ENCODE measurements around the gene DIS3L2. TPM values are rescaled to one million over a fixed set of nuclear protein-coding genes. Genes with fewer than 3 reads are reported as not detected.

The DIS3L2 gene, protein sequence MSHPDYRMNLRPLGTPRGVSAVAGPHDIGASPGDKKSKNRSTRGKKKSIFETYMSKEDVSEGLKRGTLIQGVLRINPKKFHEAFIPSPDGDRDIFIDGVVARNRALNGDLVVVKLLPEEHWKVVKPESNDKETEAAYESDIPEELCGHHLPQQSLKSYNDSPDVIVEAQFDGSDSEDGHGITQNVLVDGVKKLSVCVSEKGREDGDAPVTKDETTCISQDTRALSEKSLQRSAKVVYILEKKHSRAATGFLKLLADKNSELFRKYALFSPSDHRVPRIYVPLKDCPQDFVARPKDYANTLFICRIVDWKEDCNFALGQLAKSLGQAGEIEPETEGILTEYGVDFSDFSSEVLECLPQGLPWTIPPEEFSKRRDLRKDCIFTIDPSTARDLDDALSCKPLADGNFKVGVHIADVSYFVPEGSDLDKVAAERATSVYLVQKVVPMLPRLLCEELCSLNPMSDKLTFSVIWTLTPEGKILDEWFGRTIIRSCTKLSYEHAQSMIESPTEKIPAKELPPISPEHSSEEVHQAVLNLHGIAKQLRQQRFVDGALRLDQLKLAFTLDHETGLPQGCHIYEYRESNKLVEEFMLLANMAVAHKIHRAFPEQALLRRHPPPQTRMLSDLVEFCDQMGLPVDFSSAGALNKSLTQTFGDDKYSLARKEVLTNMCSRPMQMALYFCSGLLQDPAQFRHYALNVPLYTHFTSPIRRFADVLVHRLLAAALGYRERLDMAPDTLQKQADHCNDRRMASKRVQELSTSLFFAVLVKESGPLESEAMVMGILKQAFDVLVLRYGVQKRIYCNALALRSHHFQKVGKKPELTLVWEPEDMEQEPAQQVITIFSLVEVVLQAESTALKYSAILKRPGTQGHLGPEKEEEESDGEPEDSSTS
- total RNA-seq (2014; rRNA removed; shearing (Covaris generic)), result 21.5 and 22.9 TPM in 2 replicates
- 24.5 and 25.1 TPM in 2 replicates for polyA plus RNA-seq (2015; cell fraction: cytosol; rRNA removed)
- 51.1 and 79.1 TPM in 2 replicates for polyA plus RNA-seq (2015; cell fraction: nucleus; rRNA removed)

DNA sequence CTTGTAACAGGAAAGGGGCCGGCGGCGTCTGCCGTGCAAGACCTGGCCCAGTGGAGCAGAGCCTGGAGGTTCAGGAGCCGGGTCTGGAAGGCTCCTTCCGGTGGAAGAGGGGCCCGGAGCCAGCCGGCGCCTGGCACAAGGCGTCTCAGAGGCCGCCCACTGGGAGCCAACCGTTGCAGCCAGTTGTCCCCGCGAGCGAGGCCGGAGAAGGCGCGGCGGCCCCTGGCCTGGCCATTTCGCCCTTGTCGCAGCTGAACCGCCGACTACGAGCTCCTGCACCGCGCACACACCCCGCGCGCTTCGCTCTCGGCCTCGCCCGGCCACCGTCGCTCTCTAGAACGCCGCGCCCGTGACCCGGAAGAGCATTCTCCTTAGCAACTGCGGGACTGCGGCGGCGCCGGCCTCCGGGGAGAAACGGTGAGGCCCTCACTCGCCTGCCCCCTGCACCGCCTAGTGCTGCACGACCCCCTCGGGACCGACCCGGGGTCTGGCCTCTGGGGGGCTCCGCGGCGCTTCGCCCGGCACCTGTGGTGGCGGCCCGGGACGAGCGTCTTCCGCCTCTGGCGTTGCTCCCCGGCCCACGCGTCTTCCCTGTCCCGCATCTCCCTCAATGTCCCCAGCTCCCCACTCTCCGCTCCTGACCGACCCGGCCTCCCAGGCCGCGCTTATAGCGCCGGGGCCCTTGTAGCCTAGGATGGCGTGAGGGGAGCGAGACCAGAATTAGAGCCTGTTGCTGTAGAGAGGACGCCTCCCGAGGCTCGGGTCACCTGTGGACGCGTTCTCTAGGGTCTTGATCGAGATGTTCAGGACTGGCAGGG lies at the start of gene DIS3L2:
Gene DIS3L2, plus strand, starts transcription at position 365 of the 818 bp plus-strand sequence. CDS start 53,215 bp downstream, outside the sequence.
- DNase-seq (ENCODE audit: low read depth, low spot score), result peak; percentile 80
- in situ Hi-C loops (cut with HindIII; ENCODE audit: low pct_unique_long_range_greater_than_20kb, low sequenced_read_pairs), result no loop called here

DNA sequence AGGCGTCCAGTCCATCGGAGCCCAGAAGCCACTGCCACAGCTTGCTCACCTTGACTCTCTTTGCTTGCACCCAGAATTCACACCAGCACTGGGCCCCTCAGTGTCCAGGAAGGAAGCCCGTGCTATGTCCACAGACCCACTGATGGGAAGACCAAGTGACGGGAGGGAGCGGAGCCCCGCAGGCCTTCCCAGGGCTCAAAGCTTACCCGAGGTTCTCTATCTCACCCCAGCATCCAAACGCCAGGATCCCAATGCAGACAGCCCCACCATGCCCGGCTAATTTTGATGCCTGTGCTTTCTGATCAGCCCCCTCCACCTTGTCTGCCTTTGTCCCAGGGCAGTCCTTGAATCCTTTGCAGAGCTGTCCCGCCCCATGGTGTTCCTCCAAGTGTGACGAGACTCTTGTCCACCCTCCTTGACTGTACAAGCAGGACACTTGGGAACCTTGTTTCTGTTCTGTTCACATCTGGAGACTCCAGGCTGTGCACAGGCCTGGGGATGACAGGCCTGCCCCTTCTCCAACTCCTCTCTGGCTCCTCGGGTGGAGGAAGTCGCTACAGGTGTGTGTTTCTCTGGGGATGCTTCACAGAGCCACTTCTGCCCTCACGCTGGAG lies 47.3 kb upstream of the DIS3L2 start:
- no peak for DNase-seq (ENCODE audit: low read depth, low spot score)
- in situ Hi-C loops (cut with HindIII; ENCODE audit: low pct_unique_long_range_greater_than_20kb, low sequenced_read_pairs), result no loop called here

DNA sequence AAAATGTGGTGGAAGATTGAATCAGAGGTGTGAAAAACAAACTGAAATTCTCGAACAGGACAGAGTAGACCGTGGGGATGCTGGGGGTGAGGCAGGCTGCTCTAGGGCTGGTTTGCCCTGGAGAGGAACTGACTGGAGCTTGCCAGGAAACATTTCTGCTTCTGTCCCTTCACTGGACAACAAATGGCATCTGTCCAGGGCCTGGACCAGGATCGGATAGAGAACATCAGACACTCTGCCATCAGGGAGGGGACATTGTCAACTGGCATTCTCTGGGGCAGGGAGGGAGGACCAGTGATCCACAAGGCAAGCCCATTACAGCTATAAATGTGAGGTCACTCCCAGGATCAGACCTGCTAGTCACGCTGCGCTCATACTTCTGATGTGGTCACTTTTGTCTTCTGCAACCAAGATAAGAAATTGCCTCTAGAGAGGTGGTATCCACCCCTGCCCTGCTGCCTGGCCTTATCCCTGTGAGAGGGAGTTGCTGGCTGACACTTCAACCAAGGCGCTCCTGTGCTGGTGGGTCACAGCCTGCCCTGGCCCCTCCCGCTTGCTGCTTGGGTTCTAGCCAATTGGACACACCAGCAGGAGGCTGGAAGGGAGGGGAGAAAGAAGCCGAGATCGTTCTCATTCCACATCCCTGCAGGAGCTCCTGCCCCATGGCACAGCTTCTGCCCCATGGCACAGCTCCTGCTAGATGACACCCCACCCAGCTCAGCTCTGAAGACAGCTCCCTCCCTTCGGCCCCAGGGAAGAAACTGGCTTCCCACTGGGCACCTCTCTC lies 44.0 kb upstream of the DIS3L2 start:
- in situ Hi-C loops (cut with HindIII; ENCODE audit: low pct_unique_long_range_greater_than_20kb, low sequenced_read_pairs), result no loop called here
- DNase-seq (ENCODE audit: low read depth, low spot score), result no peak

DNA sequence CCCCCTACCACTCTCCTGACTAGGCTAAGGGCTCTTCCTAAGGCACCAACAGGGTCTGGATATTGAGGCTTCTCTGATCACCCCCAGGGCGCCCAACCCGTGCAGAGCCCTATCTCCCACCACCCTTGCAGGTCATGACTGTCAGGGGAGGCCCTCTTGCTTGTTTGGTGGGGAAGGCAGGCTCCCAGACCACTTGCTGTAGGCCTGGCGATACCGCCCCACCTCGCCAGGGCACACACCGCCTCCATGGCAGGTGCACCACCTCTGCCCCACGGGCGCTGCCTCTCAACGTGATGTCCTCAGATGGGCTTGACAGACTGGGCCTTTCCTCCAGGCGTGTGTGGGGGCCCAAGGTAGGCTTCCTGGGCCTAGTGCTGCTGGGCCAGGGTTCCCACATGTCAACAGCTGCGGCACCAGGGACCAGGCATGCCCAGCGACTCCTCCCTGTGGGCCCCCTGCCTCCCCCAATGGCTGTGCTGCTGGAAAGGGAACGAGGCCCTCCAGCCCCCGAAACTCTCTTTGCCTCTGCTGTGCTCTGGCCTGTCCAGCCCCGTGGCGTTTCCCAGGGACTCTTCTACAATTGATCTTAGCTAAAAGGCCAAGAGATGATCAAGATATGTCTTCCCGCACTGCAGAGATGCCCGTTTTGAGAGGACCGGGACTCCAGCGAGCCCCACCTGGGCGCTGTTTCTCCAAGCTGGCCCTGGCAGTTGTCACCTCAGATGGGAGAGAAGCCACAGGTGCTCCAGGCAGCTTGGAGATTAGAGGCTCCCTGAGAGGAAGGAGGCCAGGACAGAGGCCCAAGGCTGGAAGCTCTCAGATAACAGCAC lies 42.8 kb upstream of the DIS3L2 start:
- DNase-seq (ENCODE audit: low read depth, low spot score), result no peak
- in situ Hi-C loops (cut with HindIII; ENCODE audit: low pct_unique_long_range_greater_than_20kb, low sequenced_read_pairs), result no loop called here

DNA sequence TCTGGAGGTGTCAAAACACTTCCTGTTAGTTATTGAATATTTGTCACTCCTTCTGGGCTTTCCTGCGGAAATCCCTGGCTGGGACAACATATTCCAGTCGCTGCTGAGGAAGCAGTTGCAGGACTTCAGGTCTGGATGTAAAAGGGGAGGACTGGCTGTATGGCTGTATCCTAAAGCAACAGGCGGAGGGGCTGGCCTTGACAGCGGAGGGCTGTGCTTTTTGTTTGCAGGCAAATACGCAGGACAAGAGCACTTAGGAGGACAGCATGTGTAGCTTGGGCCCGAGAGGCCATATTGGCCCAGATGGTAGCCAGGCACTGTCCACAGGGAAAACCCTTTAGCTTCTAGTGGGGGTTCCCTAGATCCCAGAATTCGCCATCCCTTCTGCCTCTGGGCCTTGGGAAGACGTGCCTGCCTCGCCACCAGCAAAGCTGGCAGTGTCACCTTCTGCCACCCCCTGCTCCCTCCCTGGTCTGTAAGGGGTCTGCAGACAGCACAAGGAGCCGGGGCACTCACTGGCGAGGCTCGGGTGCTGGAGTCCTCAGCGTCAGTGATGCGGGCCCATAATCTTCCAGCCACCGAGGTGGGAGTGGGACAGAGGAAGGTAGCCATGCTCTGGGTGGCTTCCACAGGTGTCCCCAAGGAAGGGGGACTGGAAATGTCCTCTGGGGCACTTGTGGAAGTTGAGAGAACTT lies 42.0 kb upstream of the DIS3L2 start:
- no peak for DNase-seq (ENCODE audit: low read depth, low spot score)
- in situ Hi-C loops (cut with HindIII; ENCODE audit: low pct_unique_long_range_greater_than_20kb, low sequenced_read_pairs), result no loop called here

DNA sequence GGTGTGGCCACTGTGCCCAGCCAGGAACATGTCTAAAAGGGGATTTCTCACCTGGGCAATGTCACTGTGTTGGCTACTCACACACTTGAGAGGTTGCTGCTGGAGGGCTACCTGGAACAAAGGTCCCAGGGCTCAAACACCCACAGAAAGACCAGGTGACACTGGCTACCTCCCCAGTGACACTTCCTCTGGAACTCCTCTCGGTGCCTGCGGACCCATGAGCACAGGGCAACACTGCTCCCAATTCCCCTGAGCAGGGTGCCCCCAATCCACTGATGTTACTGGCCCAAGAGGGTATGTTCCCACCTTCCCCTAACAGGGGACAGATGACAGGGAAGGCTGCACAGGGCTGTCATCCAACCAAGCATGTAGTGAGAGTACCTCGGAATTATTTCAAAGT lies 41.1 kb upstream of the DIS3L2 start:
- no peak for DNase-seq (ENCODE audit: low read depth, low spot score)
- in situ Hi-C loops (cut with HindIII; ENCODE audit: low pct_unique_long_range_greater_than_20kb, low sequenced_read_pairs), result no loop called here

DNA sequence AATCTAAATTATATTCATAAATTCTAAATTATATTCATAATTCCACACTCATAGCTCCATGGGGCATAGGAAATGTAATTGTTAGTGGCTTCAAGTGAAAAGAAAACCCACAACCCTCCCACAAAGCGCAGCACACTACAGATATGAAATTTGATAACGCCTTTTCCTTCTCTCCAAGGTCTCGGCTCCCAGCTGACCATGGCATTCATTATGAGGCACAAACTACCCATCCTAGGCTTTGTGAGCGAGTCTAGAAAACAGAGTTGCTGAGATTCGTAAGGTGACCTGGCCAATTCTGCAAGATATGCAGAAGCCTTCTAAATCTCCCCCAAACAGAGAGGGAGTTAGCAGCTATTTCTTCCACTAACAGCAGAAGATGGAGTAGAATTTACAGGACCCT lies 40.7 kb upstream of the DIS3L2 start:
- in situ Hi-C loops (cut with HindIII; ENCODE audit: low pct_unique_long_range_greater_than_20kb, low sequenced_read_pairs), result no loop called here
- DNase-seq (ENCODE audit: low read depth, low spot score), result no peak

DNA sequence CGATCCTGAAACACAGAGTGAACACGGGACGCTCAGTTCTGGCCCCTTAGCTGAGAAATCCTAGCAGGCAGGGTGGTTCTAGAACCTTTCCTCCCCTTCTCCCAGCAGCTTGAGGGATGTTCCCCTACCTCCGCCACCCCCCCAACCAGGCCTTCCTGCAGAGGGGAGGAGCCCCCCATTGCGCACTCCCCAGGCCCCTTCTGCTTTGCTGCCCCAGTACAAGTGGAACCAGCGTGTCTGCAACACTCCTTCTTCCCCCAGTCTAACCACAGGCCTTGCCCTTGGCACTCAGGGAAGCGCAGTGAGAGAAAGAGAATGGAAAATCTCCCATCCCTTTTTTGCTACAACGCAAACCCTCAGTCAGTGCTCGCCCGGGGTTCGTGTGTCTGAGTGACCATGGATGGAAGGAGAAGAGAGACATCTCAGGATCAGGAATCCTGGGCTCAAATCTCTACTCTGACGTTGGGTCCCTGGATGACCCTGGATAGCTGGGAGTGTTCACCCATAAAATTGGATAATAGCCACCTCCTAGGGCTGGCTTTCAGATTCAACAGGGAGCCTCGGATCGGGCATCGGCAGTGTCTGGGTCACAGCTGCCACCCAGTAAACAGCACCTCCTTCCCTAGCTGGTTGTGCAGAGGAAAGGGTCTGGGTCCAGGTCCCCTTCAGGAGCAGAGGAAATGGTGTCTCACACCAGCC lies 39.1 kb upstream of the DIS3L2 start:
- in situ Hi-C loops (cut with HindIII; ENCODE audit: low pct_unique_long_range_greater_than_20kb, low sequenced_read_pairs), result no loop called here
- no peak for DNase-seq (ENCODE audit: low read depth, low spot score)

DNA sequence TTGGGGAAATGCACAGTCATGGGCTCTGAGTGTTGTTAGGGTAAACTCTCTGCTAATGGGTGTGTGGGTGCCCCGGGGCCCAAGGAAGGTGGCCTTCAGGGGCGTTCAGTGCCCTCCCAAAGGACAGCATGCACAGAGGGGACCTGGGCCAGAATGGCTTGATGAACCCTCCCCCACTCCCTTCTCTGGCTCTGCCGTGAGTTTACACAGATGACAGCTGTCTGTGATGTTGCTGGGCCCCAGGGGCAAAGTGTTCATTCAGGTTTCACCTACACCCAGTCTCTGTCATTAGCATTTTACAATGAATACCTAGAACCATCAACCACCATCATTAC lies 38.5 kb upstream of the DIS3L2 start:
- in situ Hi-C loops (cut with HindIII; ENCODE audit: low pct_unique_long_range_greater_than_20kb, low sequenced_read_pairs), result no loop called here
- no peak for DNase-seq (ENCODE audit: low read depth, low spot score)

DNA sequence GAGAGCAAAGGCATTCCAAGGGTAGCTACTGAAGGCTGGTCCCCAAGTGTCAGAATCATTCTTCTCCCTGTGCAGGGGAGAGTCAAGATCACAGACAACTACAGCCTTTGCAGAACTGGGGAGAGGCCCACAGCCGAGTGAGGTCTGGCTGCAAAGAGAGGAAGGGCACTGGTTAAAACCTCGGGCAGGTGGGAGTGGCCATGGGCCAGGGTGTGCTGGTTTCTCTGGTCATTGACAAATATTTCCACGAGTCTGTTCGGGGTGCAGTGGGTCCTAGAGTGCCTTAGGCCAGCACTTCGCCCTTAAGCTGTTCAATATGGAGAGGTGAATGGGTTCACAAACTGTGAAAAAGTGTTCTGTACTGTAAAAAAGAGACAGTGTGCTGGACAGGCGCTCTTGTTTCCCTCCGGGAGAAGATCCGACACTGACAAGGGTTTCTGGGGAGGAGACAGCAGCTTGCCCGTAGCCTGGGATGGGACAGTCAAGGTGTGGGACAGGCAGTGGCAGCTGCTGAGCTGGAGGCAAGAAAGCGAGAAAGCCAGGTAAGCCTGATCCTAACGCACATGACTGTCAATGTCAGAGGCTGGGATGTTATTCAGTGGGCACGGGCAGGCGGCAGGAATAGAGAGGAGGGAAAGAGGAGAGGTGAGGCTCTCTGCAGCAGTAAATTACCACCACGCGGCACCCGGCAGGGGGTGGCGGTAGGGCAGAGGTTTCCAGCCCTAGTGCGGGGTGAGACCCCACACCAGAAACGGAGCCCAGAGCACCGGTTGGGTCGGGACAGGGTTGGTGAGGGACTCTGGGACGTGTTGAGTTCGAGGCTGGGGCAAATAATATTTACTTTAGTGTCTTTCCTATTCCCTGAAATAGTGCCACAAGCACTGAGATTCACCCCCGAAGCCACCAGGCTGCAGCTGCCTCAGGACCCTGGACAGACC lies 37.3 kb upstream of the DIS3L2 start:
- no peak for DNase-seq (ENCODE audit: low read depth, low spot score)
- in situ Hi-C loops (cut with HindIII; ENCODE audit: low pct_unique_long_range_greater_than_20kb, low sequenced_read_pairs), result no loop called here

DNA sequence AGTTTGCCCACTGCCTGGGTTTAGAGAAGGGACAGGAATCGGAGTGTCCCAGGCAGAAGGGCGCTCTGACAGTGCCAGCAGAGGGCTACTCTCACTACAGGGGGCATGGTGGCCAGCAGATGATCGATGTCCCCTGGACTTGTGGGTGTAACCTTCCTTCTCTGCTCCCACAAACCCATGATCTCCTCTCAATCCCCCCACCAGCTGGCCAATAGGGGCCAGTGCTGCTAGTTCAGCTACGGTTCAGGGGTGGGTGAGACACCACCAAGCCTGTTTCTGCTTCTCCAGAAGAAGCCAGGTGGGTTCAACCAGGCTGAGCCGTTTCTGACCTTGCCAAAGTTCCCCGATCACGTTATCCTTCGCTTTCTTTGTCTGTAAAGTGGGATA lies 36.6 kb upstream of the DIS3L2 start:
- DNase-seq (ENCODE audit: low read depth, low spot score), result no peak
- in situ Hi-C loops (cut with HindIII; ENCODE audit: low pct_unique_long_range_greater_than_20kb, low sequenced_read_pairs), result no loop called here

DNA sequence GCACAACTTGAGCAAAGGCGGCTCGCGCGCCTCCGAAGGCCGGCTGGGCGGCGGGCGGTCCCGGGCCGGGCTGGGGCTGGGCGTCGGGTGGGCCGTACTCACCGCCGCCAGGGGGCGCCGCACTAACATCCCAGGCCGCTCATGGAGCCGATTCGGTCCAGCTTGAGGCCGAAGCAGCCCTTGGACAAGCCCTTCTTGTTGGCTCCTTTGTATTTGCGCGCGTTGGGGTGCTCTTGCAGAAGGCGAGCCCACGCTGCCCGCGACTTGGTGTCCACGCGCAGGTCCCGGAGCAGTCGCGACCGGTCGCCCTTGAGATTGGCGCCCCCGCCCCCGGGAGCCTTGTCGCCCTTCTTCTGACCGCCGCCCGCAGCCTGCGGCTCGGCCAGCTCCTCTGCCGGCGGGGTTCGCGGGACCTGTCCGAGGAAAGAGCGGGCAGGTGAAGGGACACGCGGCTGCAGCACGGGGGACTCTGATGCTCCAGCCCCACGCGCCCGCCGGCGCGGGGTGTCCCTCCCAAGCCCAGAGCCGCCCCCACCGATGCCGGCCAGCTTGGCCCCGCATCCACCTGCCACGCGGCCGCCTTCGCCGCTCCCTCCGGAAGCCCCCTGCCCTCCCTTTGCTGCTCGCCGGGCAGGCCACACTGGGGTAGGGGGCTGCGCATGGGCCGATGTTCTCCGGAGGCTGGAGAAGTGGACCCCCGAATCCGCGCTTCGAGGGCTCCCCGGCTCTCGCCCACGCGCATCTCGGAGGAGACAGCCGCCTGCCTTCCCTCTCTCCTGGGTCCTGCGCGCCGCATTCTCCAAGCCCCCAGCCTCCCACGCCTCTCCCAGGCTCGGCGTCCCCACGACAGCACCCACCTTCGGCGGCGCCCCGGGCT lies 36.0 kb upstream of the DIS3L2 start:
- peak; percentile 79 for DNase-seq (ENCODE audit: low read depth, low spot score)
- in situ Hi-C loops (cut with HindIII; ENCODE audit: low pct_unique_long_range_greater_than_20kb, low sequenced_read_pairs), result no loop called here

DNA sequence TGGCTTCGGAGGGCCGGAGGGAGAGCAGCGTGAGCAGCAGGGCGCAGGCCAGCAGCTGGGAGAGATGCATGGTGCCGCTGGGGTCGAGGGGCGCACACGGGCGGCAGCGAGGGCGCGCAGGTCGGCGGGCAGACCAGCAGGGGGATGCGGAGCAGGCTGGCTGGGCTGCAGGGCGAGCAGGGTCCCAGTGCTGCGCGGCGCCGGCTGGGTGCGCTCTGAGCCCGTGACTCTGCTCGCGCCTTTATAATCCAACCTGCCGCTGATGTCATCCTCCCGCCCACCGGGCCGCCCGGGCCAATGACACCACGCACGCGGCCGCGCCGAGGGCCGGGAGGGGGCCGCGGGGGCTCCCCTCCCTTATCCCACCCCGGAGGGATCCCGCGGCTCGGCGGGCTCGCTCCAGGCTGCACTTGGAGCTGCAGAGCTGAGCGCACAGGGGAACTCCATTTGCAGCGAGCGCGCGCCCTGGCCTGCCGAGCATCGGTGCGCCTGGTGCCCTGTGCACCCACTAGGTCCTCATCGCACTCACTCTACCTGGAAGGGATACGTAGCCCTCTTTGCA lies 35.3 kb upstream of the DIS3L2 start, which contains the start of gene NPPC:
Gene NPPC, minus strand, starts transcription at position 217 of the 562 bp plus-strand sequence. Its CDS starts 147 bp downstream, at position 70.
- peak; percentile 55 for DNase-seq (ENCODE audit: low read depth, low spot score)
- in situ Hi-C loops (cut with HindIII; ENCODE audit: low pct_unique_long_range_greater_than_20kb, low sequenced_read_pairs), result no loop called here
